Panc1 (cell line): Measurements from ENCODE around the gene SREK1IP1. TPM values are rescaled to one million over a fixed set of nuclear protein-coding genes. Genes with fewer than 3 reads are reported as not detected.

ENCODE experiments used
- ATAC-seq: fragments of 200-7000 bp; cut with Tn5 transposase; 2 replicates; pipeline ENCODE4 v1.9.1; 2020; ENCODE audit warnings: mild to moderate bottlenecking, moderate library complexity
- BruUV-seq: library from RNA; stranded (reverse); fragments of 400-500 nt; replicated peaks from 2 replicates; lab custom pipeline; 2021; lab: Mats Ljungman, UMichigan
- CTCF ChIA-PET: fragments of 300-600 bp; sonication (Branson Sonifier 250); formaldehyde crosslinking; loops from one replicate; lab custom pipeline; 2022; ENCODE audit warnings: antibody characterized with exemption; lab: Charles Lee
- POLR2A ChIA-PET: fragments of 300-600 bp; sonication (Branson Sonifier 250); formaldehyde crosslinking; loops from one replicate; lab custom pipeline; 2022; ENCODE audit warnings: antibody characterized with exemption; lab: Charles Lee
- DNase-seq: peaks from one replicate; pipeline ENCODE4 v3.0.0-alpha.2; 2010; ENCODE audit warnings: low read depth, low spot score
- H3K27ac ChIP-seq: 2 replicates; pipeline ENCODE4 v1.5.1; 2011; ENCODE audit warnings: mild to moderate bottlenecking, low read length, inconsistent platforms
- H3K27me3 ChIP-seq: fragments of 200-500 bp; sonication (Bioruptor generic); 2 replicates; pipeline ENCODE4 v1.6.0; 2014; ENCODE audit warnings: low read length, inconsistent platforms; ENCODE audit not compliant: control insufficient read depth, insufficient read depth
- H3K36me3 ChIP-seq: fragments of 200-500 bp; sonication (Bioruptor generic); 2 replicates; pipeline ENCODE4 v1.5.1; 2014; ENCODE audit warnings: inconsistent platforms, mild to moderate bottlenecking, low read length, moderate library complexity; ENCODE audit not compliant: control insufficient read depth, insufficient read depth
- H3K4me1 ChIP-seq: 2 replicates; pipeline ENCODE4 v1.5.1; 2011; ENCODE audit warnings: inconsistent platforms, mild to moderate bottlenecking, low read length, moderate library complexity; ENCODE audit not compliant: control insufficient read depth, insufficient read depth
- H3K4me3 ChIP-seq, 2 experiments: 2 replicates each; pipeline ENCODE4 v1.5.1; 2011 to 2012; ENCODE audit warnings: low read depth in 2 of 2, low read length in 2 of 2, mild to moderate bottlenecking in 2 of 2, inconsistent platforms in 1 of 2, moderate library complexity in 1 of 2
- H3K9me3 ChIP-seq: fragments of 200-500 bp; sonication (Bioruptor generic); 2 replicates; pipeline ENCODE4 v1.5.1; 2014; ENCODE audit warnings: low read depth, mild to moderate bottlenecking, inconsistent platforms, low read length, moderate library complexity; ENCODE audit not compliant: control insufficient read depth, insufficient read depth
- CTCF ChIP-seq: fragments of 450-650 bp; IDR thresholded peaks from 2 replicates; pipeline ENCODE4 v1.5.1; 2017; ENCODE audit warnings: mild to moderate bottlenecking
- POLR2AphosphoS5 ChIP-seq: IDR thresholded peaks from 2 replicates; pipeline ENCODE4 v1.6.1; 2012; ENCODE audit warnings: mild to moderate bottlenecking, low read depth, low read length, moderate library complexity
- REST ChIP-seq, 2 experiments: IDR thresholded peaks; 2 replicates each; pipeline ENCODE4 v1.6.1; 2011 to 2012; ENCODE audit warnings: low read depth in 2 of 2, control low read depth in 1 of 2, low read length in 1 of 2, mild to moderate bottlenecking in 1 of 2, moderate library complexity in 1 of 2; ENCODE audit not compliant: insufficient read depth in 1 of 2
- SIN3A ChIP-seq: IDR thresholded peaks from 2 replicates; pipeline ENCODE4 v1.6.1; 2012; ENCODE audit warnings: low read depth, mild to moderate bottlenecking, low read length, moderate library complexity, borderline replicate concordance; ENCODE audit not compliant: insufficient read depth
- TCF7L2 ChIP-seq: IDR thresholded peaks from 2 replicates; pipeline ENCODE4 v1.6.1; 2011; ENCODE audit warnings: mild to moderate bottlenecking, low read depth, low read length, inconsistent platforms
- in situ Hi-C: cut with HindIII; loops from 2 replicates; pipeline ENCODE4 v1.10.0; 2016; ENCODE audit warnings: low sequenced_read_pairs, low pct_unique_long_range_greater_than_20kb
- intact Hi-C: fragments of 100-400 bp; cut with micrococcal nuclease; formaldehyde crosslinking; loops from one replicate; pipeline ENCODE4 v1.10.0; 2022; ENCODE audit not compliant: unreplicated experiment
- total RNA-seq: library from RNA; stranded (reverse); gene quantifications from one replicate; pipeline ENCODE4 v1.2.1, GENCODE V29; 2021; ENCODE audit not compliant: unreplicated experiment

Gene SREK1IP1
- total RNA-seq, 1 experiment from 2014 or later = 13.3 TPM

- Histone ChIP-seq H3K27ac (no peak overlapping the region), H3K4me3 (no peak overlapping the region), H3K9me3 (no peaks in the 10 kb centered on the region), H3K36me3 (no peaks in the 10 kb centered on the region), H3K27me3 (peaks cover 37% of the 10 kb centered on the region), H3K4me1 (no peaks in the 10 kb centered on the region)
- no peak for DNase-seq
- no TSS peak for BruUV-seq
- in situ Hi-C loops = no loop called here
- no peak for ATAC-seq
- ChIA-PET POLR2A (no interaction called here), CTCF (no interaction called here)
- intact Hi-C loops = no loop called here
- no peak for TF ChIP-seq CTCF
- TF ChIP-seq SIN3A = no peak
- no peak for TF ChIP-seq TCF7L2
Observed at GRCh38 chr5:64691291-64691690, 77.2 kb downstream of the SREK1IP1 start.

- Histone ChIP-seq H3K4me1 (no peaks in the 10 kb centered on the region), H3K4me3 (peak within 1 kb of the TSS; percentile 32 to 45), H3K9me3 (no peaks in the 10 kb centered on the region), H3K36me3 (no peaks in the 10 kb centered on the region), H3K27me3 (peaks cover 38% of the 10 kb centered on the region), H3K27ac (no peak within 1 kb of the TSS)
- ChIA-PET POLR2A (no interaction called here), CTCF (no interaction called here)
- BruUV-seq = no TSS peak
- TF ChIP-seq CTCF (no peak), REST (IDR thresholded peaks at IDR 0.05; ENCODE audit: insufficient read depth in 1 of 2, low read depth in 2 of 2, low read length in 1 of 2) (no peak), TCF7L2 (no peak), POLR2AphosphoS5 (no peak), SIN3A (no peak)
- in situ Hi-C loops (no loop called here), intact Hi-C loops (no loop called here)
- no peak for DNase-seq
- peak; percentile 82 for ATAC-seq
Observed at GRCh38 chr5:64690417-64691151, 77.9 kb downstream of the SREK1IP1 start, which contains the start of gene SHISAL2B. SHISAL2B (plus strand) TSS chr5:64690503; CDS start chr5:64690624, 121 bp downstream.
